IMR-90 (cell line): Measurements from ENCODE around the gene AGGF1. TPM values are rescaled to one million over a fixed set of nuclear protein-coding genes. Genes with fewer than 3 reads are reported as not detected.

ENCODE experiments used
- ATAC-seq: fragments of 200-7000 bp; cut with Tn5 transposase; 2 replicates; pipeline ENCODE4 v1.9.1; 2020; ENCODE audit warnings: low read depth, mild to moderate bottlenecking, moderate library complexity
- BruUV-seq: library from RNA; stranded (reverse); fragments of 400-500 nt; replicated peaks from 2 replicates; lab custom pipeline; 2021; lab: Mats Ljungman, UMichigan
- CTCF ChIA-PET: fragments of 300-600 bp; formaldehyde crosslinking; extraction: SDS; loops from one replicate; lab custom pipeline; 2021; ENCODE audit warnings: antibody characterized with exemption; lab: Yijun Ruan, JAX
- POLR2A ChIA-PET: fragments of 300-600 bp; sonication (Branson Sonifier 250); formaldehyde crosslinking; loops from one replicate; lab custom pipeline; 2022; ENCODE audit warnings: antibody characterized with exemption; ENCODE audit not compliant: unreplicated experiment; lab: Charles Lee
- DNase-seq: peaks from one replicate; pipeline ENCODE4 v3.0.0; 2013
- H2AFZ ChIP-seq: replicated peaks from 2 replicates; pipeline ENCODE3; 2013; ENCODE audit warnings: low read length, mild to moderate bottlenecking; ENCODE audit not compliant: poor library complexity
- H2AK5ac ChIP-seq: 2 replicates; pipeline ENCODE4 v1.6.1; 2013; ENCODE audit warnings: low read depth, low read length, inconsistent platforms
- H2AK9ac ChIP-seq: replicated peaks from 2 replicates; pipeline ENCODE3; 2013; ENCODE audit warnings: mild to moderate bottlenecking, low read depth, low read length, moderate library complexity; ENCODE audit not compliant: poor library complexity
- H2BK120ac ChIP-seq: 2 replicates; pipeline ENCODE4 v1.6.1; 2013; ENCODE audit warnings: low read depth, low read length, inconsistent platforms
- H2BK15ac ChIP-seq: 3 replicates; pipeline ENCODE4 v1.6.1; 2013; ENCODE audit warnings: low read depth, low read length, inconsistent platforms
- H2BK20ac ChIP-seq: 2 replicates; pipeline ENCODE4 v1.6.1; 2013; ENCODE audit warnings: low read depth, mild to moderate bottlenecking, inconsistent platforms, low read length, moderate library complexity
- H2BK5ac ChIP-seq: 2 replicates; pipeline ENCODE4 v1.6.1; 2013; ENCODE audit warnings: mild to moderate bottlenecking, low read depth, low read length, inconsistent platforms; ENCODE audit not compliant: poor library complexity, severe bottlenecking
- H3K14ac ChIP-seq: replicated peaks from 2 replicates; pipeline ENCODE4 v1.6.1; 2013; ENCODE audit warnings: low read depth, low read length, inconsistent platforms
- H3K18ac ChIP-seq: 2 replicates; pipeline ENCODE4 v1.6.1; 2013; ENCODE audit warnings: low read depth, low read length, control low read depth
- H3K23ac ChIP-seq: 2 replicates; pipeline ENCODE4 v1.6.1; 2013; ENCODE audit warnings: low read depth, low read length, inconsistent platforms
- H3K27ac ChIP-seq: 2 replicates; pipeline ENCODE4 v1.5.1; 2013; ENCODE audit warnings: mild to moderate bottlenecking, control low read depth, low read length; ENCODE audit not compliant: insufficient read depth
- H3K27me3 ChIP-seq: 2 replicates; pipeline ENCODE4 v1.6.1; 2013; ENCODE audit warnings: low read length; ENCODE audit not compliant: control insufficient read depth, insufficient read depth
- H3K36me3 ChIP-seq: 2 replicates; pipeline ENCODE4 v1.6.1; 2013; ENCODE audit warnings: low read length, mixed read lengths; ENCODE audit not compliant: control insufficient read depth, insufficient read depth
- H3K4ac ChIP-seq: 2 replicates; pipeline ENCODE4 v1.6.1; 2013; ENCODE audit warnings: low read depth, low read length, inconsistent platforms
- H3K4me1 ChIP-seq: 2 replicates; pipeline ENCODE4 v1.6.1; 2013; ENCODE audit warnings: low read length, mixed read lengths; ENCODE audit not compliant: control insufficient read depth, insufficient read depth
- H3K4me2 ChIP-seq: 2 replicates; pipeline ENCODE4 v1.6.1; 2013; ENCODE audit warnings: low read depth, mild to moderate bottlenecking, control low read depth, low read length, moderate library complexity
- H3K4me3 ChIP-seq: 2 replicates; pipeline ENCODE4 v1.5.1; 2013; ENCODE audit warnings: low read depth, mild to moderate bottlenecking, control low read depth, low read length, moderate library complexity; ENCODE audit not compliant: insufficient read depth
- H3K56ac ChIP-seq: 2 replicates; pipeline ENCODE4 v1.6.1; 2013; ENCODE audit warnings: low read length, inconsistent platforms; ENCODE audit not compliant: insufficient read depth; ENCODE audit errors: extremely low read depth
- H3K79me1 ChIP-seq, 2 experiments: 2 replicates each; pipeline ENCODE4 v1.6.1; 2013; ENCODE audit warnings: low read length in 2 of 2, inconsistent platforms in 1 of 2, low read depth in 1 of 2
- H3K9ac ChIP-seq: 2 replicates; pipeline ENCODE4 v1.6.1; 2013; ENCODE audit warnings: low read depth, low read length, control low read depth
- H3K9me1 ChIP-seq: 2 replicates; pipeline ENCODE4 v1.6.1; 2013; ENCODE audit warnings: low read length, inconsistent platforms; ENCODE audit not compliant: insufficient read depth
- H3K9me3 ChIP-seq: 2 replicates; pipeline ENCODE4 v1.6.1; 2013; ENCODE audit warnings: low read length; ENCODE audit not compliant: control insufficient read depth, insufficient read depth
- H4K20me1 ChIP-seq: 2 replicates; pipeline ENCODE4 v1.6.1; 2013; ENCODE audit warnings: low read length, inconsistent platforms; ENCODE audit not compliant: insufficient read depth
- H4K5ac ChIP-seq: 2 replicates; pipeline ENCODE4 v1.6.1; 2013; ENCODE audit warnings: mild to moderate bottlenecking, low read depth, low read length, control low read depth
- H4K8ac ChIP-seq, 2 experiments: 2 replicates each; pipeline ENCODE4 v1.6.1; 2013; ENCODE audit warnings: low read depth in 2 of 2, low read length in 2 of 2, control low read depth in 1 of 2, inconsistent platforms in 1 of 2
- H4K91ac ChIP-seq: 2 replicates; pipeline ENCODE4 v1.6.1; 2013; ENCODE audit warnings: low read depth, low read length, inconsistent platforms; ENCODE audit not compliant: insufficient read depth
- CEBPB ChIP-seq: IDR thresholded peaks from 2 replicates; pipeline ENCODE4 v1.6.1; 2012; ENCODE audit warnings: low read depth, low read length, improper control_type of control experiment
- CHD1 ChIP-seq: IDR thresholded peaks from 2 replicates; pipeline ENCODE4 v1.6.1; 2012; ENCODE audit warnings: low read depth, low read length, improper control_type of control experiment
- CTCF ChIP-seq: conservative IDR thresholded peaks from 2 replicates; pipeline ENCODE4 v1.5.1; 2012; ENCODE audit warnings: mild to moderate bottlenecking, low read depth, low read length, improper control_type of control experiment
- ELK1 ChIP-seq: fragments of 150-350 bp; IDR thresholded peaks from 2 replicates; pipeline ENCODE4 v1.6.1; 2016; ENCODE audit warnings: low read depth, mild to moderate bottlenecking, low read length, moderate library complexity, borderline replicate concordance
- POLR2A ChIP-seq: IDR thresholded peaks from 2 replicates; pipeline ENCODE4 v1.6.1; 2012; ENCODE audit warnings: mild to moderate bottlenecking, low read depth, low read length
- RAD21 ChIP-seq: IDR thresholded peaks from 2 replicates; pipeline ENCODE4 v1.6.1; 2012; ENCODE audit warnings: low read length, improper control_type of control experiment
- SMC3 ChIP-seq: fragments of 150-350 bp; IDR thresholded peaks from 2 replicates; pipeline ENCODE4 v1.6.1; 2016; ENCODE audit warnings: low read depth, mild to moderate bottlenecking, antibody characterized with exemption, low read length, moderate library complexity
- WGBS, 2 experiments: methylation state at CpG; one replicate each; pipeline versions ENCODE4 v1.1.5 to v1.1.7; 2013; ENCODE audit warnings: missing lambda C conversion rate in 2 of 2; ENCODE audit not compliant: insufficient read length in 1 of 2; ENCODE audit errors: extremely low coverage in 2 of 2; 5-methylcytosine and 5-hydroxymethylcytosine counted together
- dilution Hi-C: fragments of 300-500 bp; cut with HindIII; formaldehyde crosslinking; loops from one replicate; pipeline ENCODE4 v1.14.3; 2018; ENCODE audit warnings: low sequenced_read_pairs; ENCODE audit not compliant: unreplicated experiment
- in situ Hi-C: fragments of 300-500 bp; cut with MboI; formaldehyde crosslinking; loops from 3 replicates; pipeline ENCODE4 v1.14.3; 2019; ENCODE audit warnings: low sequenced_read_pairs, inconsistent platforms, mixed read lengths
- intact Hi-C: fragments of 100-400 bp; cut with micrococcal nuclease; formaldehyde crosslinking; loops from 2 replicates; pipeline ENCODE4 v1.10.0; 2022
- polyA plus RNA-seq, 3 experiments: library from polyadenylated mRNA; depleted of rRNA; stranded (reverse); fragments of >200 nt; gene quantifications; 2 replicates each; pipeline ENCODE4 v1.2.3, GENCODE V29; 2012; ENCODE audit warnings: low replicate concordance in 1 of 3
- total RNA-seq: library from RNA; depleted of rRNA; stranded (reverse); fragments of >200 nt; gene quantifications from 2 replicates; pipeline ENCODE4 v1.2.3, GENCODE V29; 2012

The AGGF1 gene
- total and polyA plus RNA-seq, 2 of the 4 experiments (the other 2 are of a cell fraction): 7.3 to 8.4 TPM

GRCh38 chr5:77016962-77017361 lies 13.2 kb upstream of the AGGF1 start:
- ChIA-PET CTCF (interaction anchor here (1.3 to 1.8 kb wide), 3 partner anchors 14 to 149 kb away, joined by 5 to 9 read pairs (median 6); partner anchors contain the start of gene AGGF1), POLR2A (no interaction called here)
- in situ Hi-C loops: loop anchor here (10.0 kb wide), 2 partner anchors 142 to 412 kb away; no protein-coding TSS in a partner anchor
- no peak overlapping the region for H2AFZ ChIP-seq
- no peaks in the 10 kb centered on the region for H3K79me1 ChIP-seq
- H3K4me1 ChIP-seq: no peaks in the 10 kb centered on the region
- H2AK9ac ChIP-seq: no peak overlapping the region
- intact Hi-C loops: loop anchor here (1.0 to 5.0 kb wide), 3 partner anchors 149 to 418 kb away; partner anchors contain the start of gene F2R
- no peak overlapping the region for H3K14ac ChIP-seq
- DNase-seq (no peak), ATAC-seq (no peak)
- no peak overlapping the region for H2BK15ac ChIP-seq
- dilution Hi-C loops: no loop called here
- no peak overlapping the region for H2BK5ac ChIP-seq
- no peak overlapping the region for H3K9ac ChIP-seq
- no peak overlapping the region for H3K27ac ChIP-seq
- H3K9me1 ChIP-seq: no peaks in the 10 kb centered on the region; the same call in 1 of the 2 replicates
- H2BK120ac ChIP-seq: no peak overlapping the region
- no peaks in the 10 kb centered on the region for H4K20me1 ChIP-seq
- no peak overlapping the region for H4K8ac ChIP-seq
- H2AK5ac ChIP-seq: no peak overlapping the region
- H3K9me3 ChIP-seq: no peaks in the 10 kb centered on the region
- H3K23ac ChIP-seq: no peak overlapping the region
- H2BK20ac ChIP-seq: no peak overlapping the region
- H3K36me3 ChIP-seq: no peaks in the 10 kb centered on the region
- H3K4me2 ChIP-seq: no peak overlapping the region
- H3K18ac ChIP-seq: no peak overlapping the region
- no CpG with 5 or more reads among the region's 1 CpG for WGBS, 2 experiments
- H3K4ac ChIP-seq: no peak overlapping the region
- H4K91ac ChIP-seq: no peak overlapping the region
- no peak overlapping the region for H4K5ac ChIP-seq
- no peak for TF ChIP-seq RAD21
- TF ChIP-seq POLR2A: no peak
- no peak for TF ChIP-seq CTCF
- no peak for TF ChIP-seq SMC3
- TF ChIP-seq CHD1: no peak
- TF ChIP-seq ELK1: no peak
- TF ChIP-seq CEBPB: no peak
- BruUV-seq: no TSS peak
- H3K27me3 ChIP-seq: peaks cover 6% of the 10 kb centered on the region
- no peak overlapping the region for H3K4me3 ChIP-seq
- H3K56ac ChIP-seq: no peak overlapping the region
